NCI-H2081 treated with DMSO at 0.1 percent for 48 hours (cell line): ENCODE results near the gene TSPAN17.

Experiments used
- DNase-seq: peaks from one replicate; lab custom pipeline; 2025; lab: John Stamatoyannopoulos, UW

The TSPAN17 gene

DNA sequence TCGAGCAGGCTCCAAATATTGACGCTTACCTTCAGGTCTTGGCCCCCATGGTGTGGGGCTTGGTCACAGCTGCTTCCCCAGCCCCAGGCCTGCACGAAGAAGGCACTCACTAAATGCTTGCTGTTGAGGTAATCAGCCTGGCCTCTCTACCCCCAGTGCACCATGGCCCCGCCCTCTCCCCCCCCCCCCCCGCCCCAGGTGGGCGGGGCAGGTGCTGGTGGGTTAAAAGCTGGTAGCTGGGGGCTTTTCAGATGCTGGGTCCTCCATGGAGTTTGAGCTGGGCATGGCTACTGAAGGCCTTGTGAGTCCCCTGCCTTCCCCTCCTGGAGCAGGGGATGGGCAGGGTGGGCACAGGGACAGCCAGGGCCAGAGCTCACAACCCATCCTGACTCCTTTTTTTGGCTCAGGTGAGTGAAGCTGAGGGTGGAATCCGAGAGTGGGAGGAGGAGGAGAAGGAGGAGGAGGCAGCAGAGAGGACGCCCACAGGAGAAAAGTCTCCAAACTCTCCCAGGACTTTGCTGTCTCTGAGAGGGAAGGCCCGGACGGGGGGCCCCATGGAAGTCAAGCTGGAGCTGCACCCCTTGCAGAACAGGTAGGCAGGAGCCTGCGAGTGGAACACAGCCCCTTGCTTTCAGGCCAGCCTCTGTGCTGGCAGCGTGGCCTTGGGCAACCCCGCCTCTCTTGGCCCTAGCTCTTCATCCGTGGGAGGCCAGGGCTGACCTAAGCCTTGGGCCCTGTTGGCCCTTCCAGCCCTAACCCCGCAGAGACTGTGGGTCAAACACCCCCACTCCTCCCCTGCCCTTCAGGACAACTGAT lies 4.4 kb upstream of the TSPAN17 start:
- DNase-seq, result no peak

DNA sequence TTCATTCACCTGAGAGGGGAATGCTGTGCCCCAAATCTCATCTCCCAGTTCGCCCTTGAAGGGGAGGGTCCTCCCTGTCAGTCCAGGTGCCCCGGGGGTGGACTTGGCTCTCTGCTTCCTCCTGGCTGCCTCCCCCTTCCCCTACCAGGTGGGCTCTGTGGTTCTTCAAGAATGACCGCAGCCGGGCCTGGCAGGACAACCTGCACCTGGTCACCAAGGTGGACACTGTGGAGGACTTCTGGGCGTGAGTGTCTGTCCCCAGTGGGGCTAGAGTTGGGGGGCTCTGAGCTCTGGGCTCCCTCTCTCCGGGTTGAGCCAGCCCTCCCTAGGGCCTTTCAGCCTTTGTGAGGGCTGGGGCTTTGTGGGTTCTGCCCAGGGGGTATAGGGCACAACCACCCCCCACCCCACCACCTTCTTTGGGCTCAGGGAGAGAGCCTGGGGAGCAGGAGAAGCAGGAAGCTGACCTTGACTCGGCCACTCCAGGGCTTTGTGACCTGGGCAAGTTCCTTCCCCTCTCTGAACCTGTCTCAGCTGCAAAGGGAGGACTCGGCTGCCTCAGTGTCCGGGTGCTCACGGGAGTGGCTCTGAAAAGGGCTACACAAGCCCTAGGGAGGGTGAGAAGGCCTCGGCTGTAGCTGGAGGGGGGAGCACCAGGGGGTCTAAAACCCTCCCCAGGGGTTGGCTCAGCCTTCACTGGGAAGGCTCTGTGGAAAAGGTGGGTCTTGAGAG lies 3.6 kb upstream of the TSPAN17 start:
- DNase-seq, result no peak

DNA sequence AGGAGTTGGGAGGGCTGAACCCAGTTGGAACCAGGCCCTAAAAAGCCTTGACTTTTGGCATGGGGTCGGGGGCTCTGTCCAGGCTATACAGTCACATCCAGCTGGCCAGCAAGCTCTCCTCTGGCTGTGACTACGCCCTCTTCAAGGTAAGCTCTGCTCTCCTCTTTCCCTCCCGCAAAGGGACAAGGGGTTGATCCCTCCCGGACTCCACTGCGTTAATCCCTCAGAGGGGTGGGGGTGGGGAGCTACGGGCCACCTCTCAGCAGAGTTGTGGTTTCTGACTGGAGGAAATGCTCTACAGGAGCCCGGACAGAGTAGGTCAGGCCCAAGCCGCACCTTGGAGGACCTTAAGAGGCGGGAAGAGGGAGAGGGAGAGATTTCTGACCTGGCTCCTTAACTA lies 3.0 kb upstream of the TSPAN17 start:
- no peak for DNase-seq

DNA sequence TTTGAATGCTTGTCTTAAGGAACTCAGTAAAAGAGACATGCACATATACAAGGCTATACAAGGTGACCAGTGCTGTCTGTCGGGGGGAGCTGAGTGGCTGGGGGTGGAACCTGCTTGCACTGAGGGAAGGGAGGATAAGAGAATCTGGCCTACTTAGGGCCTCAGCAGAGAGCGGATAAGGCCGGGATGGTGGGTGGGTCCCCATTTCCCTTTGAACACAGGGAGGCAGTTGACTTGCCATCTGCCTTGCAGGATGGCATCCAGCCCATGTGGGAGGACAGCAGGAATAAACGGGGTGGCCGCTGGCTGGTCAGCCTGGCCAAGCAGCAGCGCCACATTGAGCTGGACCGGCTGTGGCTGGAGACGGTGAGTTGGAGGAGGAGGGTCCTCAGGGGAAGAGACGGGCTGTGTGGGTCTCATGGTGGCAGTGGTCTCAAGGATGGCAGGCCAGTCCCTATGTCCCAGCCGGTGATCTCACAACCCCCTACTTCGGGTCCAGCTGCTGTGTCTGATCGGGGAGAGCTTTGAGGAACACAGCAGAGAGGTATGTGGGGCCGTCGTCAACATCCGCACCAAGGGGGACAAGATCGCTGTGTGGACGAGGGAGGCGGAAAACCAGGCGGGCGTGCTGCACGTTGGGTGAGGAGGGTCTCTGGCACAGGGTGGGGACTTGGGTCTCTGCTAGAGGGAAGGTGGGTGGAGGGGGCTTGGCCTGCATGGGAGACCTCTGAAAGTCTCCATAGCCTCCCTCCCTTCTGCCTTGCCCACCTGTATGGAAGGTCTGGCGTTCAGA lies 2.2 kb upstream of the TSPAN17 start:
- DNase-seq, result no peak

DNA sequence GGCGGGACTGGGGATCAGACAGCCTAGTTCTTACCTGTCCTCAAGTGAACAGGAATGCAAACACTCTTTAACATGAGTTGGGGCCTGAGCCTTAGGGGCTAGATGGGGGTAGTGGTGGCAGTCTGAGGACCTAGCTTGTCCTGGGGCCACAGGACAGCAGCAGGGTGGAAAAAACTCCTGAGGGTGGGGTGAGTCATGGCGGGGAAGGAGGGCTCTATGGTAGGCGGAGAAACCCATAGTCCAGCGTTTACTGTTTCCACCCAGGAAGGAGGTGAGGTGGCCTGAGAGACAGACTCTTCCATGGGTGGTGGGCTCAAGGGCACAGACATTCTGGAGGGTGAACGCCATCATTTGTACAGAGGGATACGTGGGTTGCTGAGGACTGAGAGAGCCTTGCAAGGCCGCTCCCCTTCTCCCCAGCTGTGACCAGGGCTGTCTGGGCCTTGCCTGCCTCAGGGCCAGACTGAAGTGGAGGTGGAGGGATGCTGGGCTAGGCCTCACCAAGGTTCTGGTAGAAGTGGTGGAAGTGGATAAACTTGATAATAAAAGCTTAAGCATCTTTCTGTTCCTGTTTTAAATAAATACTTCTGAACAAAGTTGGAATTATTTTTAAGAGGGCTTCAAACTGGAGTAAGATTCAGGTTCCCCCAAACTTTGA lies 1.1 kb upstream of the TSPAN17 start:
- no peak for DNase-seq

DNA sequence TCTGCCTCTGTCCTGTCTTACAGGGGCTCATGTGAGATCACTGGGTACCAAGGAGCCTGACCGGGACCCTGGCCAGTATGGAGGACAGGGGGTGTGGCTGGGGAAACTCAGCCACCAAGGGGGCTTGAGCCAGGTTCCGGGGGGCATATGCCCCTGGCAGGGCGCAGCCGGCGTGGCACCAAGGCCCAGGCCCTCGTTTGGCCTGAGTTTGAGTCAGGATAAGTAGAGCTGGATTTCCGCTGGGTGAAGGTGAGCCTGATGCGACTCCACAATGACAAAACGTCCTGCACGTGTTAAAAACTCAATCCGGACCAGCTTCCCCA lies 616 bp upstream of the TSPAN17 start:
- no peak for DNase-seq

DNA sequence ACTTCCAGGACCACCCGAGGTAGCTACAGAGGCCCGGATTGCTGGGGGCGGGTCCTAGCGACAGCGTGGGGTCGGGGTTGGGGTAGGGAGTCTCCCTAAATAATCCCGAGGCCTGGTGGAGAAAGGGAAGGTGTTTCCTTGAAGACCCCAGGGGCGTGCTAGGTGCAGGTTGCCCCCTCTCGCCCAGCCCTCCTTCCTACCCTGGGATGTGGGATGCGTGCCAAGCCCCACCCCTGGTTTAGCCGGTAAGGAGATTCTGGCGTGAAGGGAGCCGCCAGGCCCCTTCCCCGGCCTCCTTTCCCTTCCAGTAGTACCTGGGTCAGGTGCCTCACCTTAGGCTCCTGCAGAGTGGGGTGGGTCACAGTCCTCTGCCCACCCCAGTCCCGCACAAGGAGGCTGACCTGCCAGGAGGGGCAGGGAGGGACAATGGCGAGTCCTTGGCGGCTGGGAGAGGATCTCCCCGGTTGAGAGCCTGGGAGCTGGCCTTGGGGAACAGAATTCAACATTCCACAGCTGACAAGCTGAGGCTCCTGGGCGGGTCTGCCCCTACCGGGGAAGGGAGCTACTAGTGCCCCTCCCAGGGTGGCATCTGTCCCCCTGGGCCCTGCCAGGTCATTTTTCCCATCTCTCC lies 674 bp downstream of the TSPAN17 start:
- no peak for DNase-seq

DNA sequence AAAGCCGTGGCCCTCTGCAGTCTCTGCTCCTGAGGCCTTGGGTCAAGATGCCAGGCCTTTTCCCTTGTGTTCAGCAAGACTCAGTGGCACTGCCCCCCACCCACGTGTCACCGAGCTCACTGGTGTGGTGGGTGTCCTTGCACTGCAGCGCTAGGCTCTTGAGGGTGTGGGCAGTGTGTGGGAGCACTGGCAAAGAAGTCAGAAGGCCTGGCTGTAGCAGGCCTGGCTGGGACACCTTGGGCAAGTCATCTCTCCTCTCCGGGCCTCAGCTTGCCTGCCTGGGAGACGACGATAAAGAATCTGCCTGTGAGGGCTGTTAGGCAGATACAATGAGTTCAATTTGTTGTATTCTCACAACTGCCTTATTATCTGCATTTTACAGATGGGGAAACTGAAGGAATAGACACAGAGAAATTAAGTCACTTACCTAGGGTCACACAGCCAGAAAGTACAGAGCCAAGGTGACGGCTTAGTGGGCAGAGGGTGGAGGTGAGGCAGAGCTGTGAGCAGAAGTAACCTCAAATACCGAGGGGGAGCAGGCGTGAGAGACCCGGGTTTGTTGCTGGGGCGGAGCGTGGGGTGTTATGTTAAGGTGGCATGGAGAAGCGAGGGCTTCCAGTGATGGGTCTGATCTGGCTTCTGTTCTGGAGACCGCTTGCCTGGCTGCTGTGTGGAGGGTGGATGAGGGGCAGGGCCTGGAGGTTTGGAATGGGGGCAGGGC lies 1.4 kb downstream of the TSPAN17 start:
- DNase-seq, result no peak

DNA sequence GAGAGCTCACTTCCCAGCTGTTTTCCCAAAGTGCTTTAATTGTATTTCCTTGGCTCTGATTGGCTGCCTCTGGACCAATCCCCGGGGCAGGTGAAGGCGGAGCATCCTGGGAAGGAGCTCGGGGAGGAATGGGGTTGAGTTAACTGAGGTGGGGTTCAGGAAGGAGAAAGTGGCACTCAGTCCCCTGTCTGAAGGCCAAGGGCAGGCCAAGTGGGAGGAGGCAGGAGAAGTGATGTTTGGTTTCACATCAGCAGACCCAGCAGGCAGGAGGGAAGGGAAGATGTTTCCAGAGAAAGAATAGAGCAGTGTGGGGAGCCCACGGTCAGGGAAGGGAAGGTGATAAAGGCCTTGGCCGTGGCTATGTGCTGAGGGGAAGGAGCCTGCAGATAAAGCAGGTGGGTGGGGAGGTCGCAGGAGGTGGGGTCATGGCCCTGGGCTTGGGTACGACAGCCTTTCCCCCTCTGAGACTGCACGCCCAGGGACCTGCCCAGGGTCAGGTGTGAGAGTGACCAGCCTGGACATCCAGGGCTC lies 3.1 kb downstream of the TSPAN17 start:
- DNase-seq, result no peak

DNA sequence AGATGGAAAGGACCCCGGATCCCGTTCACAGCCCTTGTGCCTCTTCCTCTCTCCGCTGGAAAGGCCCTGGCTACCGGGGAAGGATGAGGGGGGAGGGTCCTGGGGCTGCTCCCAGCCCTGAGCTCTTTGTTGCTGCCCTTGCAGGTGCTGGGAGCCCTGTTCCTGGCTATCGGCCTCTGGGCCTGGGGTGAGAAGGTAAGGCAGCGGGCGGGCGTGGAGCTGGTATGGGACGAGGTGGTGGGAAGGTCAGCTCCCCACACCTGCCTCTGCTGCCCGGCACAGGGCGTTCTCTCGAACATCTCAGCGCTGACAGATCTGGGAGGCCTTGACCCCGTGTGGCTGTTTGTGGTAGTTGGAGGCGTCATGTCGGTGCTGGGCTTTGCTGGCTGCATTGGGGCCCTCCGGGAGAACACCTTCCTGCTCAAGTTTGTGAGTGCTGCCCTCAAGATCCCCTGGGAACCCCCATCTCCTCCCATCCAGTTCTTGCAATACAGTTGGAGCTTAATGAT lies 4.2 kb downstream of the TSPAN17 start:
- no peak for DNase-seq

DNA sequence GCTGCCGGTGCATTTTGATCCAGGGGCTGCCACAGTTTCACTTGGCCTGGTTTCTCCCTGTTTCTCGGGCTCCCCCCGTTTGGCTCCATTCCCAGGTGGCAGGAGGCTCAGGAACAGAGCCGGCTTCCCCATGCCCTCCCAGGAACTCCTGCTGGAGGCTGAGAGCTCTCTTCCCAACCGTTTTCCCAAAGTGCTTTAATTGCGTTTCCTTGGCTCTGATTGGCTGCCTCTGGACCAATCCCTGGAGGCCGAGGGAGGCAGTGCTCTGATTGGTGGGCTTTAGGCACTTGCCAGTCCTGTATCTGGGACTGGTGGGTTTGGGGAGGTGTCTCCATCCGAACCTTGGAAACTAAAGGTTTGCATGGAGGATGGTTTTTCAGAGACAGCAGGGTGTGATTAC lies 4.9 kb downstream of the TSPAN17 start:
- no peak for DNase-seq

DNA sequence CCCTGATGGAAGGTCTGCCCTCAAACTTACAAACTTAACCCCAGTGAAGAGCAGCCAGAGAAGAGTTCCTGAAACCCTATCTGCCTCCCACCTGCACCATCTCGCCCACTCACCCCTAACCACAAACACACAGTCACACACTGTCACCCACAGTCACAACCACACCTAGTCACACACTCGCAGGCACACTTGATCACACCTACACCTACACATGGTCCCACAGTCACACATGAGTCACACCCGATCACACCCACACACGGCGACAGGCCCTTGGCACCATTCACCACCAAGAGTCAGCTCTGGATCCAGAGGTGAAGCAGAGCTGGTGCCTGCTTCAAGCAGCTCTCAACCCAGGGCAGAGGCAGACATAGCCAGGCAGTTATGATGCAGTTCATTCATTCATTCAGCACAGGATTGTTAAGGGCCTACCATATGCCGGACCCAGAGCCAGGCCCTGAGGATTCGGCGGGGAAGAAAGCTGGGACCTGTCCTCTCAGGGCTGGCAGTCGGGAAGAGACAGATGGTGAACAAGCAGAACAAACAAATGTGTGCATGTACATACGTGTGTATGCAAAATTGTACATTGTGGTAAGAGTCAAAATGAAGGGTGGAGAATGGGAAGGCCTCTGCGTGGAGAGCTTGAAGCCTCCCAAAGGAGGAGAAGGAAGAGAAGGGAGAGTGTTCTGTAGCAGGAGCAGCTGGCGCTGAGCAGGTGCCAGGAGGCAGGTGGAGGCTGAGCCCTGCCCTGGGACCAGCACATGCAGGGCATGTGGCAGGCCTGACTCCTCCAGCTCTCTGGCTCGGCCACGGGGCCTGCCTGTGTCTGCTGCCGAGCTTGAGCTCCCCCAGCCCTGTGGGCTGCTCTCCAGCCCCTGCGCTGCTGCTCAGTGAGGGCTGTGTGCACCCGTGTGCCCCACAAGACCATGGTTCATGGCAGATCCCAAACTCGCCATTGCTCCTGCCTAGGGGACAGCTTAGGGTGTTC lies 6.4 kb downstream of the TSPAN17 start:
- DNase-seq, result no peak

DNA sequence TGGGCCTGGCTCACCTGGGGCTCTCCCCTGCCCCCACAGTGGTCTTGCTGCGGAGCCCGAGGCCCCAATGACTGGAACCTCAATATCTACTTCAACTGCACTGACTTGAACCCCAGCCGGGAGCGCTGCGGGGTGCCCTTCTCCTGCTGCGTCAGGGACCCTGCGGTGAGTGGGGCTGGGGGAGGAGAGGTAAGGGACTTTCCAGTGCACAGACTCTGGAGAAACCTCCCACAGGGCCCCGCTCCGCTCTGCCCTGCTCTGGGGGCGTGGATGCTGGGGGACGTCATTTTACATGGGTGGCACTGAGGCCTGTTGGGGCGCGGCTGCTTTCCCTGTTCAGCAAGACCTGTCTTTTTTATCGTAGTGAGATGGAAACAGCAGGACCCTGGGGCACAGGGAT lies 7.6 kb downstream of the TSPAN17 start:
- no peak for DNase-seq

DNA sequence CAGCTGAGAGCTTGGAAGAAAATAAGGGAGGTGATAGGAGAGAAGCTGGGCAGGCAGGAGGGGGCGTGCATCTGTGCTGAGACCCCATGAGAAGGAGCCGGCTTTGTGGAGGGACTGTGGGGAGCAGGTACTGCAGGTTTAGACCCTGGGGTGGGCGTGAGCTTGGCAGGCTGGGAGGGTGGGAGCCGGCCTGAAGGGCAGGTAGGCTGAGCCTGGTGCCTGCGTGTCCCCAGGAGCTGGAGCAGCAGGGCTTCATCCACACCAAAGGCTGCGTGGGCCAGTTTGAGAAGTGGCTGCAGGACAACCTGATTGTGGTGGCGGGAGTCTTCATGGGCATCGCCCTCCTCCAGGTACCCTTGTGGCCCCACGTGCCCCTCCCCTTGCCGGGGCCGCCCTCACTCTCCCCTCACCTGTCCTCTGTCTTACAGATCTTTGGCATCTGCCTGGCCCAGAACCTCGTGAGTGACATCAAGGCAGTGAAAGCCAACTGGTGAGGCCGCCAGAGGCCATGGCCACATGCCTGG lies 9.2 kb downstream of the TSPAN17 start:
- DNase-seq, result no peak

DNA sequence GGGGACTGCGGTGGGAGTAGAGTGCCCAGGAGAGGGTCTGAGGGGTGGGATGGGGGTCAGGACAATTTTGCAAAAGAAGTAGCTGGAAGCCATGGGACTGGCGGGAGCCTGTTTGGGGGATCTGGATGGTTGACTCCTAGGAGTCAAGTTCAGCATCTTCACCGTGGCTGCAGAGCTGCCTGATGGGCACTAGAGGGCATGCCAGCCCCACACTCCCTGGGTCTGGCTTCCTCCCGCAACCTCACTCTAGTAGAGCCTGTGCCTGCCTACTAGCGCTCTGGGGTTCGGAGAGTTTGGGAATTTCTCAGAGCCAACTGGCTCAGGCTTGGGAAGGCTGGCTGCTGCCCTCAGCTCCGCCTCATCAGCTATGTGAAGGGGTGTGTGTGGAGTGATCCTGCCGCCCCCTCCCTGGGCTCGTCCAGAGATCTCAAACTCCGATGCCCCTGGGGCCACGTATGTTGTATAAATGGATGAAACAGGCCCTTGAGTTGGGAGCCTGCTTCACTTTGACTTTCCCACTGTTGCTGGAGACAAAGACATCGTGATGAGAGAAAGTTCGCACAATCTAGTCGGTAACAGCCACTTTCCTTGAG lies 10.8 kb downstream of the TSPAN17 start:
- no peak for DNase-seq

DNA sequence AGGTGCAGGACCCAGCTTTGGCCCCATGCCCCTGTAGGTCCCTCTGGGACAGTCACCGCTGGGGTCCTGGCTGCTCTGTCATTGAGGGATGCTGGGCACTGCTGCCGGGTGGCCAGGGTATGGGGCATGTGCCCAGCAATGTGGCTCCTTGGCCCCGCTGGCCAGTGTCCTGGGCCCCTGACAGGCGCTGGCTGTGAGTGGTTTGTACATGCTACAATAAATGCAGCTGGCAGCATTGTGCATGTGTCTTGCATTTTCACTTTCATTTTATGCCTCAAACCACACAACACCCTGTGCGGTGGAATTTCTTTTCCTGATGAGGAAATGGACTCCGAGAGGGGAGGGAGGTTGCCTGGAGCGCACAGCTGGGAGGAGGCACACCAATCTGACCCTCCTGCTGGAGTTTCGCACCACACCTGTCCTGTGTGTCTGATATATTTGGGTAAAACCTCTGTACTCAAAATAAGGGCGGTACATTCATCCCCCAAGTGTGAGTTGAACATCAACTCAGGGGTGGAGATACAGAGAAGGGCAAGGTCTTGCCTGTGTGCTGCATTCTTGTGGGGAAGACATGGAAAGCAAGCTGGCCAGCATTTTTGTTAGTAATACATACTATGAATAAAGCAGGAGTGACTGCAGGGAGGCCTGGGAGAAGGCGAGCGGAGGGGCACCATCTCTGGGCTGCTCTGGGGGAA lies 11.7 kb downstream of the TSPAN17 start:
- no peak for DNase-seq

DNA sequence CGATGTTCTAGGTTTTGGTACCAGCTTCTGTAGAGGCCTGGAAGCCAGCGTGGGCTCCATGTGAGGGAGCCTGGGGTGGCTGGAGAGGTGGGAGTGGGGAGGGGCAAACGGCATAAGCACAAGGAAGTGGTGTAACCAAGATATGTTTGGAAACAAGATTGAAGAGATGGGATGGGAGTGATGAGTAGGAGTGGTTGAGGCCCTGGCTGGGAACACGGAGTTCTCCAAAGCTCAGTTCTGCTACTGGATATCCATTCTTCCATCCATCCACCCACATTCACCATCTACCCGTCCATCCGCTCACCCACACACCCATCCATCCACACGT lies 12.2 kb downstream of the TSPAN17 start:
- DNase-seq, result no peak

DNA sequence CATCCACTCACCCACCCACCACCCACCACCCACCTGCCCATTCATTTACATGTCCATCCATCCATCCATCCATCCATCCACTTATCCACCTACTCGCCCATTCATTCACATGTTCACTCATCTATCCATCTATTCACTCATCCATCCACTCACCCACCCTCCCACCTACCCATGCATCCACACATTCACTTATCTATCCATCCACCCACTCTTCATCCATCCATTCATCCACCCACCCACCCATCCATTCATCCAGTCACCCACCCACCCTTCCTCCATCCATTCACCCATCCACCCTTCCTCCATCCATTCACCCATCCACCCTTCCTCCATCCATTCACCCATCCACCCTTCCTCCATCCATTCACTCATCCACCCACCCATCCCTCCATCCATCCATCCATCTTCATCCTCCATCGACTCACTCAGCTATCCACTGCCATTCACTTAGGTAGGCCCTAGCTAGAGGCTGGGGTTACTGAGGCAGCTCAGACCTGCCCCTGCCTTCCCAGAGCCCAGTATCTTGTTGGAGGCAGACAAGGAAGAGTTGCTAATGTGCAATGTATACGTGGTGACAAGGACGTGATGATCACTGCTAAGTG lies 12.7 kb downstream of the TSPAN17 start:
- DNase-seq, result no peak
